Neutrophil (primary cell): Measurements from ENCODE around the gene HNRNPAB.

Experiments used
- H3K27ac ChIP-seq: fragments of 200-600 bp; sonication (generic); 2 replicates; pipeline ENCODE4 v1.5.1; 2016; ENCODE audit warnings: mild to moderate bottlenecking, moderate library complexity
- H3K27me3 ChIP-seq: fragments of 200-600 bp; sonication (generic); 2 replicates; pipeline ENCODE4 v1.6.0; 2016; ENCODE audit warnings: mild to moderate bottlenecking
- H3K36me3 ChIP-seq: fragments of 200-600 bp; sonication (generic); 2 replicates; pipeline ENCODE4 v1.5.1; 2017
- H3K4me1 ChIP-seq, 2 experiments: fragments of 200-600 bp in 1 of 2; sonication (generic) in 1 of 2; 1 replicate in 1 of 2; 2 replicates in 1 of 2; pipeline versions ENCODE4 v1.5.1 to v1.6.1; 2013 to 2016; ENCODE audit warnings: low read depth in 1 of 2, low read length in 1 of 2, mild to moderate bottlenecking in 1 of 2, moderate library complexity in 1 of 2; ENCODE audit not compliant: control insufficient read depth in 1 of 2, insufficient read depth in 1 of 2
- H3K4me3 ChIP-seq, 2 experiments: fragments of 200-600 bp in 1 of 2; sonication (generic) in 1 of 2; 1 replicate in 1 of 2; 2 replicates in 1 of 2; pipeline ENCODE4 v1.5.1; 2013 to 2016; ENCODE audit warnings: low read depth in 1 of 2, low read length in 1 of 2, mild to moderate bottlenecking in 1 of 2, moderate library complexity in 1 of 2
- H3K9me3 ChIP-seq: fragments of 200-600 bp; sonication (generic); 2 replicates; pipeline ENCODE4 v1.5.1; 2016
- CTCF ChIP-seq: fragments of 200-600 bp; sonication (generic); IDR thresholded peaks from 2 replicates; pipeline ENCODE4 v1.5.1; 2016; ENCODE audit warnings: antibody characterized with exemption

The HNRNPAB gene

GRCh38 chr5:178213003-178213461 lies 8.7 kb downstream of the HNRNPAB start:
- H3K4me3 ChIP-seq: no peak overlapping the region
- peak overlapping the region; percentile 82 for H3K27ac ChIP-seq
- no peaks in the 10 kb centered on the region for H3K27me3 ChIP-seq
- TF ChIP-seq CTCF: no peak
- H3K36me3 ChIP-seq: peaks cover 67% of the 10 kb centered on the region
- no peaks in the 10 kb centered on the region for H3K9me3 ChIP-seq
- peaks cover 42 to 46% of the 10 kb centered on the region in 2 experiments for H3K4me1 ChIP-seq

- H3K27me3 ChIP-seq: no peaks in the 10 kb centered on the region
- peaks cover 65% of the 10 kb centered on the region for H3K36me3 ChIP-seq
- peak overlapping the region; percentile 82 for H3K27ac ChIP-seq
- TF ChIP-seq CTCF: no peak
- H3K4me3 ChIP-seq: no peak overlapping the region
- no peaks in the 10 kb centered on the region for H3K9me3 ChIP-seq
- H3K4me1 ChIP-seq: peaks cover 42 to 46% of the 10 kb centered on the region in 2 experiments
Measured at GRCh38 chr5:178213748-178214151, 9.4 kb downstream of the HNRNPAB start.

- peaks cover 60% of the 10 kb centered on the region for H3K36me3 ChIP-seq
- H3K27ac ChIP-seq: peak overlapping the region; percentile 82
- H3K9me3 ChIP-seq: no peaks in the 10 kb centered on the region
- TF ChIP-seq CTCF: no peak
- H3K27me3 ChIP-seq: no peaks in the 10 kb centered on the region
- no peak overlapping the region for H3K4me3 ChIP-seq
- H3K4me1 ChIP-seq: peaks cover 42 to 46% of the 10 kb centered on the region in 2 experiments
Measured at GRCh38 chr5:178214160-178214803, 9.9 kb downstream of the HNRNPAB start.

GRCh38 chr5:178215280-178216002 lies 11.1 kb downstream of the HNRNPAB start:
- peaks cover 56% of the 10 kb centered on the region for H3K36me3 ChIP-seq
- H3K27ac ChIP-seq: peak overlapping the region; percentile 82
- peak overlapping the region; percentile 36 to 44 for H3K4me3 ChIP-seq
- TF ChIP-seq CTCF: no peak
- no peaks in the 10 kb centered on the region for H3K9me3 ChIP-seq
- H3K4me1 ChIP-seq: peaks cover 42 to 46% of the 10 kb centered on the region in 2 experiments
- H3K27me3 ChIP-seq: no peaks in the 10 kb centered on the region

- Histone ChIP-seq H3K27ac (peak overlapping the region; percentile 82), H3K4me1 (peaks cover 48 to 53% of the 10 kb centered on the region in 2 experiments), H3K36me3 (peaks cover 54% of the 10 kb centered on the region), H3K9me3 (no peaks in the 10 kb centered on the region), H3K4me3 (peak overlapping the region; percentile 36 to 44), H3K27me3 (no peaks in the 10 kb centered on the region)
- no peak for TF ChIP-seq CTCF
Measured at GRCh38 chr5:178216088-178216534, 11.8 kb downstream of the HNRNPAB start.
